DOHH2 (cell line): ENCODE data around the gene UNC13A.

ENCODE experiments used
- CTCF ChIP-seq: fragments of 200-600 bp; sonication (generic); IDR thresholded peaks from one replicate; pipeline ENCODE4 v1.5.1; 2014; ENCODE audit warnings: antibody characterized with exemption, mild to moderate bottlenecking, low read depth, low read length; ENCODE audit not compliant: poor library complexity, severe bottlenecking
- EZH2phosphoT487 ChIP-seq: fragments of 200-600 bp; sonication (generic); IDR thresholded peaks from 2 replicates; pipeline ENCODE4 v1.6.1; 2017; ENCODE audit warnings: borderline replicate concordance, mild to moderate bottlenecking, antibody characterized with exemption, low read length, moderate library complexity, mixed read lengths

- TF ChIP-seq CTCF (no peak), EZH2phosphoT487 (no peak)
Measured at GRCh38 chr19:17581211-17581874, 106.8 kb downstream of the UNC13A start.
